IPS-NIHi7 (cell line): ENCODE results near the gene SLC2A4.

Source experiments
- DNase-seq: peaks from one replicate; pipeline ENCODE4 v3.0.0; 2012; ENCODE audit warnings: mixed read lengths; ENCODE audit errors: extremely low spot score

SLC2A4 gene

GRCh38 chr17:7246779-7247178, 34.7 kb upstream of the SLC2A4 start:
- DNase-seq = no peak

GRCh38 chr17:7248796-7249195, 32.7 kb upstream of the SLC2A4 start:
- no peak for DNase-seq

- no peak for DNase-seq
These were observed 32.3 kb upstream of the SLC2A4 start for GRCh38 chr17:7249214-7249613.

DNA sequence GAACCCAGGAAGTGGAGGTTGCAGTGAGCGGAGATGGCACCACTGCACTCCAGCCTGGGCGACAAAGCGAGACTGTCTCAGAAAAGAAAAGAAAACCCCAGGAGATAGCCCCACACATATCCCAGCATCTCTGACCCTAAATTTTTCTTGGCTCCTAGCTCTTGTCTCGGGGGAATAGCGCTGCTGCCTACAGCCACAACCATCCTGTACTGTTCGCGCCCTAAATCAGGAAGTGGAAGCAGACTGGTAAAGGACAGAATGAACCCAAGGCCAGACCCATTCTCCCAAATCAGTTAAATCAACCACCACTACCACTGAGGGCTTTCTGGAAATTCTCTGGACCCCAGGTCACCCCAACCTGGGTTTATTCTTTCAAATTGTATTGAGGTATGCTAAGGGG, 31.7 kb upstream of the SLC2A4 start:
- no peak for DNase-seq

- DNase-seq = no peak
These were observed 30.6 kb upstream of the SLC2A4 start for GRCh38 chr17:7250695-7251627.

GRCh38 chr17:7251661-7252175, 29.8 kb upstream of the SLC2A4 start, which contains the start of gene CTDNEP1:
CTDNEP1 (minus strand) TSS chr17:7251734; CDS start chr17:7251296, 438 bp downstream.
- DNase-seq = peak; percentile 63

GRCh38 chr17:7252176-7253043, 29.1 kb upstream of the SLC2A4 start, which contains the start of gene ELP5:
ELP5 (plus strand) TSS chr17:7252215; CDS start chr17:7252551, 336 bp downstream.
- DNase-seq = peak; percentile 87

DNA sequence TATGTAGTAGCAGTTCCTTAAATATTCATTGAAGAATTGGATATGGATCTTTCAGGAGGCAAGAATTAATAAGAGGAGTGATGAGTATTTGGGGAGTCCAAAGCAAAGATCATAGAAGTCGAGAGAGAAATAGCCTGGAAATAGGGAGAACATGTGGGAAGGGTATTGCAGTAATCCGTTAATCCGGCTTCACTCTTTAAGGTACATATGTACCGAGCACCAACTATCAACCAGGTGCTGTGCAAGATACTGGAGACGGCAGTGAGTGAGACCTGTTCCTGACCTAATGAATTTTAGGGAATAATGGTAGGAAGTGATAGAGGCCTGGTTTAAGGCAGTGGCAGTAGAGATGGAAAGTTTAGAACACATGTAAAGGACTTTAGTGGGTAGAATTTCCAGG, 28.4 kb upstream of the SLC2A4 start:
- DNase-seq = no peak

DNA sequence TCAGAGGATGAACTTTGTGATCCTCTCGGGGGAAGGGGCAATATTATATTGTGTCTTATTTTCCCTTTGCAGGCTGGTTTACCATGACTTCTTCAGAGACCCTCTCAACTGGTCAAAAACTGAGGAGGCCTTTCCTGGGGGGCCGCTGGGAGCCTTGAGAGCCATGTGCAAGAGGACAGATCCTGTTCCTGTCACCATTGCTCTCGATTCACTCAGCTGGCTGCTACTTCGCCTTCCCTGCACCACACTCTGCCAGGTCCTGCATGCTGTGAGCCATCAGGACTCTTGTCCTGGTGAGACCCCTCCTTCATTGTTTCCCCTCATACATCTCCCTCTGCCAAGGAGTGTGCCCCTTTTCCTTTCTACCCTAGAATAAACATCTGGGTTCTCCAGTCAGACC, 27.0 kb upstream of the SLC2A4 start:
- no peak for DNase-seq

DNA sequence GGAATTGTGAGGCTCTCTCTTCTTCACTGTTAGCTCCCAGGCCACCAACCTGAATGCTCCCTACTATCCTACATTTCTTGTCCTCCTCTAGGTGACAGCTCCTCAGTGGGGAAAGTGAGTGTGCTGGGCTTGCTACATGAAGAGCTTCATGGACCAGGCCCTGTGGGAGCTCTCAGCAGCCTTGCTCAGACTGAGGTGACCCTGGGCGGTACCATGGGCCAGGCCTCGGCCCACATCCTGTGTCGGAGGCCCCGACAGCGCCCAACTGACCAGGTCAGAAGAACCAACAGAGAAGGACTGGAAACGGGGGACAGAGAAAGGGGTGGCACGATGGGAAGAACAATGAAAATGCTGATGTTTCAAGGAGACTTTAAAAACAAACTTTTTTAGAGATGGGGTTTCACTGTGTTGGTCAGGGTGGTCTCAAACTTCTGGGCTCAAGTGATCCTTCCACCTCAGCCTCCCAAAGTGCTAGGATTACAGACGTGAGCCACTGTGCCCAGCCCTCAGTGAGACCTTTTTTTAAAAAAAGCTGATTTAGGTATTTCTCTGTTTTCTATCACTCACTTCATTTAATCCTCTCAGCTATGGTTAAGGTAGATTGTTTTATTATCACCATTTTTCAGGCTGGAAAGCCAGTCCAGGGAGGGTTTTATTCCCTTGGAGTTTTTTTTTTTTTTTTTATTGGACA, 24.6 kb upstream of the SLC2A4 start:
- no peak for DNase-seq

GRCh38 chr17:7258731-7259554, 22.6 kb upstream of the SLC2A4 start:
- no peak for DNase-seq

GRCh38 chr17:7259555-7259889, 22.0 kb upstream of the SLC2A4 start:
- DNase-seq = no peak

DNA sequence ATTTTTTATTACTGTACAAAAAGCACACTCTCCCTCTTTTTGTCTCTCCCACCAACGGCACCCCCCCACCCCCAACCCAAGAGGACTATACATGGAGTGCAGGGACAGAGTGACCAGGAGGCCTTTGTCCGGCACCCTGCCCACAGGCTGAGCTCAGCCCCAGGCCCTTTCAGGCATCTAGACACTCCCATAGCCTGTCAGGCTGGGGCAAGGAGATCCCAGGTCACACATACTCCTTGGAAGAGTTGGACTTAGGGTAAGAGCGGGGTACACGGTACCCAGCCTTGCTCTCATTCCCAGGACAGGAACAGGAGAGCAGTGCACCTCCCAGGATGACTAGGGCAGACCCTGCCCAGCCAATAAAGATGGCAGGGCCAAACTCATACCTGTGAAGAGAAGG, 21.4 kb upstream of the SLC2A4 start:
- no peak for DNase-seq

DNA sequence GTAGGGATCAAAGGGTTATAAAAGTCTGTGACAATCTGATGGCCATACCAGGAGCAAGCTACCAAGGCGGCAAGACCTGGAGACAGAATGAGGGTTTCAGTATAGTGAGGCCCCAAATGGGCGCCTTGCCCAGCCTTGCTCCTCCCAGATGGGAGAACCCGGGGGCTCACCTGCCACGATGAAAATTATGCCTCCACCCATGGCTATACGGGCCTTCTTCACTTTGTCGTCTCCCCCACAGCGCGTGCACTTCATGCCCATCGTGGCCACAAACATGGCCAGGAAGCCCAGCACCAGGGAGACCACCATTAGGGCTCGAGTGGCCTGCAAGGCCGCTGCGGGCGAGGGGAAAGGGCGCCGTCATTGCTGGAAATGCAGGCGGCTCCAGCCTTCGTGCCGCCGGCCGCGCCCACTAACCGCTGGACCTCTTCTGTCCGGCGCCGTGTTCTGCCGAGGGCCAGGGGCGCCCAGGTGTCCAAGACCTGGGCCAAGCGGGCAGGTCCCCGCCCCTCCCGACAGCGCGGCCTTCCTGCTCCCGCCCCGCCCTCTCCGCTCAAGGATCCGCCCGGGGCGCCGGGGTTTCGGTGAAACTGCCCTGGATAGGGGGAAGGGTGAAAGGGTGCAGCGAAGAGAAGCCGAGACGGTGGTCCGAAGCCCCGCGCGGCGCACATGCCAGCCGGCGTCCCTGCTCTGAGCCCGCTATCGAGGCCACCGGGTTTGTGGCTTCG, 20.7 kb upstream of the SLC2A4 start:
- peak; percentile 61 for DNase-seq

- no peak for DNase-seq
These were observed 19.9 kb upstream of the SLC2A4 start for GRCh38 chr17:7261379-7262191.

DNA sequence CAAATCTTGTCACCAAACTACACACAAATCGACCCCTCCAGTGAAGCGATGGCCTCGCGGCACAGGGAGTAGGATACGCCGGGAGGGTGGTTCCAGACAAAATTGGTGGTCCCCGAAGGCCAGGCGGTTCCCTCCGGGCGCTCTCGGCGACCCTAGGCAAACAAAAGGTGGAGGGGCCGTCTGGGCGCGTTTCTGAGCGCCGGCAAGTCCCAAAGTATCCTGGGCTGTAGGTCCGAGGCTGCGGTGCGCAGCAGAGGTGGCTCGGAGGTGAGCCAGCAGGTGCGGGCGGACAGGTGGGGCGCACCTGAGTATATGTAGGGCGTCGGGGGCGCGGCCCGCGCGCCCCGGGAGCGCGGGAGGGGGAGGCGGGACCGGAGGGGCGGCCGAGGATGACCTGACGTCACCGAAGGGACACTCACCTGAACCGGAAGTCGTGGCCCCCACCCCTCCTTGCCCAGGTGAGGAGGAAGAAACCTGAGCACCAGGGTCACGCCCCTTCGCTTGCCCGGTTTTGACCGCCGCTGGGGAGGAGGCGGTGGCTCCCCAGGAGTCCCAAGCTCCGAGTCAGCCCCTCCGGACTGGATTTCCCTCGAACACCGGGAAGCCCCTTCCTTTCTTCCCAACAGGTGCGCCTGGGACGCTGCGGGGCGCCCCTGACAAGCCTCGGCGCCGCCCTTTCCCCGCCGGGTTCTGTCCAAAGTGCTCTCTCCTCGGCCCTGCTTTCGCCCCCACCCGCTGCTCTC, 19.2 kb upstream of the SLC2A4 start, which contains the start of gene CLDN7:
TSS of gene CLDN7 (minus strand) at position 287 of the 743 bp plus-strand sequence. CDS start 435 bp downstream, outside the sequence.
- peak; percentile 91 for DNase-seq

GRCh38 chr17:7262935-7263800, 18.4 kb upstream of the SLC2A4 start:
- peak; percentile 82 for DNase-seq

GRCh38 chr17:7263801-7264078, 17.8 kb upstream of the SLC2A4 start:
- DNase-seq = no peak
